HepG2 (cell line): Measurements from ENCODE around the gene PKD2L1. TPM values are rescaled to one million over a fixed set of nuclear protein-coding genes. Genes with fewer than 3 reads are reported as not detected.

Source experiments
- ATAC-seq: fragments of 200-7000 bp; cut with Tn5 transposase; 3 replicates; pipeline ENCODE4 v1.9.1; 2020; ENCODE audit warnings: mild to moderate bottlenecking, moderate library complexity
- BruUV-seq: library from RNA; stranded (reverse); fragments of 400-500 nt; replicated peaks from 2 replicates; lab custom pipeline; 2021; lab: Mats Ljungman, UMichigan
- CTCF ChIA-PET: fragments of 300-600 bp; formaldehyde crosslinking; extraction: SDS; loops from one replicate; lab custom pipeline; 2021; ENCODE audit warnings: low total read pairs, inconsistent platforms, low intra/inter-chr PET ratio; lab: Yijun Ruan, JAX
- POLR2A ChIA-PET: fragments of 350-600 bp; sonication (Branson Sonifier 250); formaldehyde crosslinking; loops from one replicate; lab custom pipeline; 2020; ENCODE audit warnings: antibody characterized with exemption, inconsistent platforms; lab: Yijun Ruan, JAX
- DNase-seq: peaks from one replicate; pipeline ENCODE4 v3.0.0-alpha.2; 2015; ENCODE audit warnings: low spot score
- FAIRE-seq: peaks from 3 replicates; lab custom pipeline; 2011; peaks lifted over from hg19 to GRCh38; lab: Jason Lieb, UNC
- H2AFZ ChIP-seq: one replicate; pipeline ENCODE4 v1.6.1; 2011; ENCODE audit warnings: low read length, inconsistent platforms
- H3K27ac ChIP-seq: fragments of 300-600 bp; 3 replicates; pipeline ENCODE4 v1.8.0; 2011; ENCODE audit warnings: mixed run types, mild to moderate bottlenecking, mixed read lengths, low read length, inconsistent platforms; ENCODE audit not compliant: insufficient read depth; ENCODE audit errors: extremely low read length
- H3K27me3 ChIP-seq, 2 experiments: fragments of 200-600 bp in 1 of 2; 2 replicates in 1 of 2; 3 replicates in 1 of 2; pipeline versions ENCODE4 v1.6.0 to v1.8.0; 2011; ENCODE audit warnings: low read length in 2 of 2, mild to moderate bottlenecking in 2 of 2, moderate library complexity in 2 of 2, inconsistent platforms in 1 of 2; ENCODE audit not compliant: insufficient read depth in 2 of 2, control insufficient read depth in 1 of 2
- H3K36me3 ChIP-seq, 2 experiments: fragments of 200-600 bp in 1 of 2; replicated peaks in 1 of 2; 2 replicates in 1 of 2; 3 replicates in 1 of 2; pipeline versions ENCODE4 v1.5.1 to v1.8.0; 2011; ENCODE audit warnings: low read length in 2 of 2, inconsistent platforms in 1 of 2; ENCODE audit not compliant: insufficient read depth in 2 of 2, control insufficient read depth in 1 of 2
- H3K4me1 ChIP-seq: 2 replicates; pipeline ENCODE4 v1.5.1; 2012; ENCODE audit warnings: low read length, inconsistent platforms; ENCODE audit not compliant: insufficient read depth
- H3K4me2 ChIP-seq: 2 replicates; pipeline ENCODE4 v1.6.0; 2011; ENCODE audit warnings: low read depth, low read length, inconsistent platforms
- H3K4me3 ChIP-seq, 3 experiments: fragments of 200-600 bp in 1 of 3; sonication (generic), shearing (Covaris generic) in 1 of 3; replicated peaks in 1 of 3; 2 replicates each; pipeline ENCODE4 v1.5.1; 2011 to 2016; ENCODE audit warnings: low read length in 3 of 3, inconsistent platforms in 2 of 3, low read depth in 2 of 3, mild to moderate bottlenecking in 2 of 3, control low read depth in 1 of 3, mixed read lengths in 1 of 3; ENCODE audit not compliant: insufficient read depth in 1 of 3
- H3K79me2 ChIP-seq: one replicate; pipeline ENCODE4 v1.6.1; 2011; ENCODE audit warnings: low read length, inconsistent platforms; ENCODE audit not compliant: insufficient read depth
- H3K9ac ChIP-seq: 2 replicates; pipeline ENCODE4 v1.6.0; 2011; ENCODE audit warnings: mild to moderate bottlenecking, low read depth, low read length, inconsistent platforms; ENCODE audit not compliant: insufficient read depth
- H3K9me3 ChIP-seq: 2 replicates; pipeline ENCODE4 v1.5.1; 2012; ENCODE audit warnings: mild to moderate bottlenecking, low read length
- H4K20me1 ChIP-seq: 2 replicates; pipeline ENCODE4 v1.6.0; 2011; ENCODE audit warnings: inconsistent platforms, mild to moderate bottlenecking, low read length, moderate library complexity; ENCODE audit not compliant: insufficient read depth
- CBX2 ChIP-seq, 2 experiments: fragments of 200-600 bp in 1 of 2; sonication (generic); formaldehyde crosslinking in 1 of 2; IDR thresholded peaks; 2 replicates each; pipeline versions ENCODE4 v1.7.0 to v1.8.1; 2018 to 2022; ENCODE audit warnings: low read depth in 2 of 2, low read length in 1 of 2, mild to moderate bottlenecking in 1 of 2, missing genetic modification reagents in 1 of 2
- CEBPG ChIP-seq: IDR thresholded peaks from 2 replicates; pipeline ENCODE4 v1.6.1; 2016
- HNF4A ChIP-seq: sonication (generic); formaldehyde crosslinking; IDR thresholded peaks from 2 replicates; pipeline ENCODE4 v1.4.0; 2020; ENCODE audit warnings: missing genetic modification reagents
- IKZF1 ChIP-seq: fragments of 450-650 bp; IDR thresholded peaks from 2 replicates; pipeline ENCODE4 v1.7.1; 2016
- MAFG ChIP-seq: sonication (generic); formaldehyde crosslinking; IDR thresholded peaks from 2 replicates; pipeline ENCODE4 v1.5.1; 2020; ENCODE audit warnings: mild to moderate bottlenecking, missing genetic modification reagents
- MAFK ChIP-seq, 2 experiments: IDR thresholded peaks in 1 of 2; conservative IDR thresholded peaks in 1 of 2; 2 replicates each; pipeline ENCODE4 v1.6.1; 2011; ENCODE audit warnings: improper control_type of control experiment in 2 of 2, low read length in 2 of 2
- MAX ChIP-seq: IDR thresholded peaks from 2 replicates; pipeline ENCODE4 v1.6.1; 2012; ENCODE audit warnings: inconsistent platforms
- MIXL1 ChIP-seq: IDR thresholded peaks from 2 replicates; pipeline ENCODE4 v1.6.1; 2016
- ZBTB46 ChIP-seq: sonication (generic); formaldehyde crosslinking; IDR thresholded peaks from 2 replicates; pipeline ENCODE4 v1.4.0; 2020; ENCODE audit warnings: mild to moderate bottlenecking, missing genetic modification reagents, borderline replicate concordance
- ZC3H13 ChIP-seq: sonication (generic); formaldehyde crosslinking; IDR thresholded peaks from 2 replicates; pipeline ENCODE4 v1.8.1; 2023; ENCODE audit warnings: mild to moderate bottlenecking, missing genetic modification reagents, moderate library complexity
- ZFP36L2 ChIP-seq: sonication (generic); formaldehyde crosslinking; IDR thresholded peaks from 2 replicates; pipeline ENCODE4 v1.4.0; 2020; ENCODE audit warnings: missing genetic modification reagents
- ZNF260 ChIP-seq: sonication (generic); formaldehyde crosslinking; IDR thresholded peaks from 2 replicates; pipeline ENCODE4 v1.4.0; 2020; ENCODE audit warnings: missing genetic modification reagents, low read depth, mild to moderate bottlenecking, borderline replicate concordance
- ZNF446 ChIP-seq: sonication (generic); formaldehyde crosslinking; IDR thresholded peaks from 2 replicates; pipeline ENCODE4 v1.5.0; 2020; ENCODE audit warnings: mild to moderate bottlenecking, missing genetic modification reagents
- ZNF451 ChIP-seq: sonication (generic); formaldehyde crosslinking; IDR thresholded peaks from 2 replicates; pipeline ENCODE4 v1.5.0; 2020; ENCODE audit warnings: mild to moderate bottlenecking, missing genetic modification reagents
- ZNF460 ChIP-seq: sonication (generic); formaldehyde crosslinking; IDR thresholded peaks from 2 replicates; pipeline ENCODE4 v1.5.1; 2020; ENCODE audit warnings: missing genetic modification reagents, mild to moderate bottlenecking, borderline replicate concordance
- WGBS: methylation state at CpG from one replicate; pipeline ENCODE4 v1.1.6; 2017; ENCODE audit warnings: low lambda C conversion rate; 5-methylcytosine and 5-hydroxymethylcytosine counted together
- in situ Hi-C: cut with HindIII; loops from 2 replicates; pipeline ENCODE4 v1.10.0; 2017; ENCODE audit warnings: low pct_unique_long_range_greater_than_20kb; ENCODE audit not compliant: extremely low pct_ligation_motif_present
- intact Hi-C: fragments of 100-400 bp; cut with micrococcal nuclease; formaldehyde crosslinking; loops from one replicate; pipeline ENCODE4 v1.10.0; 2022; ENCODE audit not compliant: unreplicated experiment
- polyA plus RNA-seq, 8 experiments: library from polyadenylated mRNA; depleted of rRNA in 3 of 8; stranded (reverse) in 7 of 8; unstranded in 1 of 8; fragments of >200 nt; fragmentation: Illumina TruSeq in 4 of 8; extraction: Trizol in 4 of 8; gene quantifications; 2 replicates each; pipeline versions ENCODE4 v1.2.1 to v1.2.3, GENCODE V29; 2011 to 2016; ENCODE audit warnings: low read depth in 4 of 8, missing spikeins in 1 of 8, mixed read lengths in 1 of 8; ENCODE audit not compliant: insufficient read depth in 1 of 8
- total RNA-seq, 5 experiments: library from RNA; depleted of rRNA; stranded (reverse); fragments of >200 nt; fragmentation: Illumina TruSeq; extraction: Trizol; gene quantifications; 2 replicates each; pipeline ENCODE4 v1.2.3, GENCODE V29; 2016; ENCODE audit warnings: low read depth in 1 of 5
- TF ChIP-seq, protein P1 (sequence below): sonication (generic); formaldehyde crosslinking; IDR thresholded peaks from 2 replicates; pipeline ENCODE4 v1.9.0; 2021; ENCODE audit warnings: missing genetic modification reagents, borderline replicate concordance

Gene PKD2L1
- total and polyA plus RNA-seq, 2 of the 13 experiments (the other 11 are each of a cell fraction or from before 2014, with no cell fraction given) = 0.07 to 0.15 TPM

DNA sequence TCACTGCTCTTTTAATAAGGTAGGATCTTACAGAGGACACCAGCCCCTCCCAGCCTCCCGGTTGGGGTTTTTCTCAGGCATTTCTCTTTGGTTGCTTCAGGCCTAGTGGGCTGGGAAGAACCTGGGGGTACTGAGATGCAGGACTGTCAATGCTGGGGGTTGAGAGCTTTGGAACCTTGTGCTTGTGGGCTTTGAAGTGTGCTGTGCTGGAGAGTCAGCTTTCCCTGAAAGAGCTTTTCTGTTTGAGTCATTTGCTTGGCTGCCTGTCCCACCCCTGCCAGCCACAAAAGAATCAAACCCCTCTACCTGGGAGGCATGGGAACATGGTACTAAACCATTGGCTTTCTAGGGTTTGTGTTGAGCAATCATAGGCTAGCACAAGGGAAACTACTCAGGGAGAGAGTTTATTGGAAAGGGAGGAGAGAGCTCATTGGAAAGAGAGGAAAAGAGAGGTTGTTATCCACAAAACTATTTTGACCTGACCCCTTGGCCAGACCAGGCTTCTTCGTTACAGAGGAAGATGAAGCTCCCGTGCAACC, 18.4 kb upstream of the PKD2L1 start (continued):
- TF ChIP-seq ZNF260 = no peak

DNA sequence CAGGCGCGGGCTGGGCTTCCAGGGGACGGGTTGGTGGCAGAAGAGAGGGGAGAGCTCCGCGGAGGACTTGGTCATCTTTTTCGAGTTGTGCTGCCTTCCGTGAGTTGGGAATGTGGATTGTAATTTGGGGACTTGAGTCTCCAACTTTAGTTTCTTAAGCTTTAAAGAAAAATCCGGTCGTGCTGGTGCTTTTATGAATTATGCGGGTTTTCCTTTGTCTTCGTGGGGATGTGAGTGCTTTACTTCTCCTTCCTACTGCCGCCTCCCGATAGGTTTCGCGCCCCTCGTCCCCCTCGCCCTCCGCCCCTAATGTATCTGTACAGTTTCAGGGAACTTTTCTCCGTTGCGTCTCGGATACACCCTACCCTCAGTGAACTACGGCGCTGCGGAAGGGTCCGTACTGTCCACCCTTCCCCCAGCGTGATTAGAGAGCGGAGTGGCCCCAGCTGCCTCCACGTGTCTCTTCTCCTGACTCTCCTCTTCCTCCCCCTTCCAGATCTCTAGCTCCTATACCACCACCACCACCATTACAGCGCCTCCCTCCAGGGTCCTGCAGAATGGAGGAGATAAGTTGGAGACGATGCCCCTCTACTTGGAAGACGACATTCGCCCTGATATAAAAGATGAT, 17.7 kb upstream of the PKD2L1 start:
- in situ Hi-C loops = loop anchor here (25.0 kb wide), 1 partner anchor 540 kb away; no protein-coding TSS in a partner anchor
- CTCF ChIA-PET = interaction anchor here (1.4 kb wide), 1 partner anchor 85 kb away, joined by 5 read pairs; no protein-coding TSS in a partner anchor
- TF ChIP-seq ZFP36L2 (CRISPR knock-in tag) (0 out of 2 replicates have a peak, but pooled peaks have one; percentile 8), MIXL1 (no peak), ZBTB46 (no peak), ZC3H13 (CRISPR knock-in tag) (0 out of 2 replicates have a peak, but pooled peaks have one; percentile 9), MAFK (conservative IDR thresholded peaks at IDR 0.05 in 1 of 2, IDR thresholded peaks at IDR 0.05 in 1 of 2; ENCODE audit: low read length in 2 of 2) (no peak), MAX (peak; percentile 62; the same call in 1 of the 2 replicates), CEBPG (CRISPR knock-in tag) (no peak), ZNF460 (no peak), HNF4A (no peak), MAFG (CRISPR knock-in tag) (no peak), ZNF451 (CRISPR knock-in tag) (no peak), ZNF446 (CRISPR knock-in tag) (0 out of 2 replicates have a peak, but pooled peaks have one; percentile 2), CBX2 (IDR thresholded peaks at IDR 0.05; ENCODE audit: low read depth, low read length) (no peak), CBX2 (CRISPR knock-in tag; IDR thresholded peaks at IDR 0.05; ENCODE audit: low read depth) (no peak), IKZF1 (no peak)
- TF ChIP-seq, protein P1, sequence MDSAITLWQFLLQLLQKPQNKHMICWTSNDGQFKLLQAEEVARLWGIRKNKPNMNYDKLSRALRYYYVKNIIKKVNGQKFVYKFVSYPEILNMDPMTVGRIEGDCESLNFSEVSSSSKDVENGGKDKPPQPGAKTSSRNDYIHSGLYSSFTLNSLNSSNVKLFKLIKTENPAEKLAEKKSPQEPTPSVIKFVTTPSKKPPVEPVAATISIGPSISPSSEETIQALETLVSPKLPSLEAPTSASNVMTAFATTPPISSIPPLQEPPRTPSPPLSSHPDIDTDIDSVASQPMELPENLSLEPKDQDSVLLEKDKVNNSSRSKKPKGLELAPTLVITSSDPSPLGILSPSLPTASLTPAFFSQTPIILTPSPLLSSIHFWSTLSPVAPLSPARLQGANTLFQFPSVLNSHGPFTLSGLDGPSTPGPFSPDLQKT (CRISPR knock-in tag) = no peak

More for the DNA sequence above, 17.7 kb upstream of the PKD2L1 start:
- H3K27ac ChIP-seq = peak overlapping the region; percentile 81
- peaks cover 49% of the 10 kb centered on the region for H4K20me1 ChIP-seq
- H3K4me2 ChIP-seq = peak overlapping the region; percentile 83
- no peak for DNase-seq
- H3K9ac ChIP-seq = peak overlapping the region; percentile 89
- ATAC-seq = no peak
- 2% methylated on average over 25 of the region's 32 CpGs for WGBS
- intact Hi-C loops = loop anchor here (1.0 kb wide), 1 partner anchor 26 kb away; no protein-coding TSS in a partner anchor
- no peak overlapping the region for H2AFZ ChIP-seq
- peaks cover 63% of the 10 kb centered on the region for H3K4me1 ChIP-seq
- H3K4me3 ChIP-seq = peak overlapping the region; percentile 95 to 99 (median 95)
- POLR2A ChIA-PET = interaction anchor here (1.3 to 12.6 kb wide), 8 partner anchors 11 to 171 kb away, joined by 3 to 287 read pairs (median 8); no protein-coding TSS in a partner anchor
- H3K9me3 ChIP-seq = no peaks in the 10 kb centered on the region
- H3K36me3 ChIP-seq = peaks cover 19 to 47% of the 10 kb centered on the region in 2 experiments
- no peak for FAIRE-seq
- no peaks in the 10 kb centered on the region; a peak in 1 of 5 replicates for H3K27me3 ChIP-seq
- H3K79me2 ChIP-seq = peaks cover 66% of the 10 kb centered on the region
- TSS peak; percentile 53 for BruUV-seq
